ENCODE results near the gene EIF2B1.

Gene EIF2B1

DNA sequence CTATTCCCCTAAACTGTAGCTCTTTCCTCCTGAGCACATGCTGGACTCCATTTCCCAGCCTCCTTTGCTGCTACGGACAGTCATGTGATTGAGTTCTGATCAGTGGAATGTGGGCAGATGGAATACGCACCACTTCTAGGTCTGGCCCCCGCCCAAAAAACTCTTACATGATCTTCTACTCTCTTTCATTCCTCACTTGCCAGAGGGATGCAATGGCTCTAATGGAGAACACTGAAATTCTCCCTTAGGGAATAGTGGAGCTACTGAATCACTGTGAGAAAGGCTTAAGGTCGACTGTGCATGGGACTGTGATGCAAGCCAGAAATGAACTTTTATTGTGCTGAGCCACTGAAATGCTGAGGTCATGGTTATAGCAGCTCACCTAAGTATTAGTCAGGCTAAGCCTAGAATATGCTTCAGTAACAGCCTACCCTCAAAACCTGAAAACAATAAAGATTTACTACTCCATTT, 62.1 kb downstream of the EIF2B1 start:
- peak in 23 of 58 donors; percentile 1 to 52 (median 8) for DNase-seq
